HepG2 (cell line): ENCODE measurements around the gene TELO2. TPM values are rescaled to one million over a fixed set of nuclear protein-coding genes. Genes with fewer than 3 reads are reported as not detected.

Source experiments
- BRCA1 ChIP-seq: sonication (generic); formaldehyde crosslinking; IDR thresholded peaks from 2 replicates; pipeline ENCODE4 v1.4.0; 2020; ENCODE audit warnings: missing genetic modification reagents
- FOSL2 ChIP-seq: sonication (generic); formaldehyde crosslinking; IDR thresholded peaks from 2 replicates; pipeline ENCODE4 v1.4.0; 2020; ENCODE audit warnings: missing genetic modification reagents
- HOXA9 ChIP-seq: sonication (generic); formaldehyde crosslinking; IDR thresholded peaks from 2 replicates; pipeline ENCODE4 v1.8.1; 2022; ENCODE audit warnings: missing genetic modification reagents, mild to moderate bottlenecking, moderate library complexity, borderline replicate concordance
- PAF1 ChIP-seq: IDR thresholded peaks from 2 replicates; pipeline ENCODE4 v1.6.1; 2016; ENCODE audit warnings: missing genetic modification reagents, missing compliant biosample characterization
- POGZ ChIP-seq: sonication (generic); formaldehyde crosslinking; IDR thresholded peaks from 2 replicates; pipeline ENCODE4 v1.4.0; 2020; ENCODE audit warnings: mild to moderate bottlenecking, missing genetic modification reagents
- SETDB1 ChIP-seq: sonication (generic); formaldehyde crosslinking; IDR thresholded peaks from 2 replicates; pipeline ENCODE4 v1.5.1; 2020; ENCODE audit warnings: missing genetic modification reagents, mild to moderate bottlenecking, borderline replicate concordance
- ZNF7 ChIP-seq: IDR thresholded peaks from 2 replicates; pipeline ENCODE4 v1.6.1; 2016; ENCODE audit warnings: missing biosample characterization, missing genetic modification reagents
- ZNF747 ChIP-seq: sonication (generic); formaldehyde crosslinking; IDR thresholded peaks from 2 replicates; pipeline ENCODE4 v1.8.1; 2023; ENCODE audit warnings: missing genetic modification reagents, mild to moderate bottlenecking, borderline replicate concordance
- ZSCAN20 ChIP-seq: sonication (generic); formaldehyde crosslinking; IDR thresholded peaks from 2 replicates; pipeline ENCODE4 v1.4.0; 2020; ENCODE audit warnings: missing genetic modification reagents, mild to moderate bottlenecking, borderline replicate concordance
- ZSCAN22 ChIP-seq: sonication (generic); formaldehyde crosslinking; IDR thresholded peaks from 2 replicates; pipeline ENCODE4 v1.4.0; 2020; ENCODE audit warnings: mild to moderate bottlenecking, missing genetic modification reagents
- polyA plus RNA-seq, 8 experiments: library from polyadenylated mRNA; depleted of rRNA in 3 of 8; stranded (reverse) in 7 of 8; unstranded in 1 of 8; fragments of >200 nt; fragmentation: Illumina TruSeq in 4 of 8; extraction: Trizol in 4 of 8; gene quantifications; 2 replicates each; pipeline versions ENCODE4 v1.2.1 to v1.2.3, GENCODE V29; 2011 to 2016; ENCODE audit warnings: low read depth in 4 of 8, missing spikeins in 1 of 8, mixed read lengths in 1 of 8; ENCODE audit not compliant: insufficient read depth in 1 of 8
- total RNA-seq, 5 experiments: library from RNA; depleted of rRNA; stranded (reverse); fragments of >200 nt; fragmentation: Illumina TruSeq; extraction: Trizol; gene quantifications; 2 replicates each; pipeline ENCODE4 v1.2.3, GENCODE V29; 2016; ENCODE audit warnings: low read depth in 1 of 5
- TF ChIP-seq, protein P1 (sequence below): sonication (generic); formaldehyde crosslinking; IDR thresholded peaks from 2 replicates; pipeline ENCODE4 v1.9.0; 2021; ENCODE audit warnings: missing genetic modification reagents, mild to moderate bottlenecking, borderline replicate concordance
- TF ChIP-seq, protein P2 (sequence below): IDR thresholded peaks from 2 replicates; pipeline ENCODE4 v1.6.1; 2016; ENCODE audit warnings: missing biosample characterization, missing genetic modification reagents, low read depth
- TF ChIP-seq, protein P3 (sequence below), 2 experiments: IDR thresholded peaks; 2 replicates each; pipeline ENCODE4 v1.6.1; 2011 to 2012; ENCODE audit warnings: low read length in 2 of 2, borderline replicate concordance in 1 of 2, low read depth in 1 of 2, mild to moderate bottlenecking in 1 of 2, moderate library complexity in 1 of 2
- TF ChIP-seq, protein P4 (sequence below): sonication (generic); formaldehyde crosslinking; IDR thresholded peaks from 2 replicates; pipeline ENCODE4 v1.4.0; 2020; ENCODE audit warnings: mild to moderate bottlenecking, missing genetic modification reagents
- TF ChIP-seq, protein P5 (sequence below): sonication (generic); formaldehyde crosslinking; IDR thresholded peaks from 2 replicates; pipeline ENCODE4 v1.5.0; 2020; ENCODE audit warnings: mild to moderate bottlenecking, missing genetic modification reagents
- TF ChIP-seq, protein P6 (sequence below): sonication (generic); formaldehyde crosslinking; IDR thresholded peaks from 2 replicates; pipeline ENCODE4 v1.4.0; 2020; ENCODE audit warnings: missing genetic modification reagents

The TELO2 gene
- total and polyA plus RNA-seq, 2 of the 13 experiments (the other 11 are each of a cell fraction or from before 2014, with no cell fraction given) = 10.1 to 17.9 TPM

DNA sequence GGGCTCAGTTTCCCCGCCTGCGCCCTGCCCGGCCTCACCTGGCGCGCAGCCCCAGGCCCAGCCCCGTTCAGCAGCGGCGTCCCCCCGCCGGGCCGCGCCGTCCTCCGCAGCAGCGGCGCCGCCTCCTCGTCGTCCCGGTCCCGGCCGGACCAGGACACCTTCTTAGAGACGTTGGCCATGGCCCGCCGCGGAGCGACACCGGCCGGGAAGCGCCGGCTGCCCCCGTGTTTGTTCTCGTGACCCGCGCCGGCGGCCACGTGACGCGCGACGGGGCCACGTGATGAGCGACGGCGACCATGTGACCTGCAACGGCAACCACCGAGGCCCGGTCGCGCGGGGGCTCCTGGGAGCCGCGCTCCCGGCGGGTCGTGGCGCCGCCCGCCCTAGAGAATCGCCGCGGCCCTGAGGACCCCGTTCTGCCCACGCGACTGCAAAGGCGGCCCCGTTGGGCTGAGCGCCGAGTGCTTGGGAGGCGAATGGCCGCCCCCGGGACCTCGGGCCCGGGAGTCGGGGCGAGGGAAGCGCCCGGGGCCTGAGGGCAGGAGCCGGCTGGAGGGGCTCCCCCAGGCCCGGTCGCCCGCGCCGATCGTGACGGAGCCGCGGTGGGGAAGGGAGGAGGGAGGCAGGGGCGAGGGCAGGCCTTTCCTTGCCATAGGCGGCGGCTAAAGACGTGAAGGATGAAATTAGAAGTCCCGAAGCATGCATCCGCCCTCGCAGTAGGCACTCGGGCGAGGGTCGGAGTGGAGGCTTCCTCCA, 18.2 kb upstream of the TELO2 start, which contains the start of gene CLCN7 (continued):
- TF ChIP-seq HOXA9 (CRISPR knock-in tag) (peak; percentile 95; the same call in 1 of the 2 replicates), POGZ (CRISPR knock-in tag) (0 out of 2 replicates have a peak, but pooled peaks have one; percentile 24), ZNF747 (CRISPR knock-in tag) (no peak), BRCA1 (CRISPR knock-in tag) (peak; percentile 81; the same call in 1 of the 2 replicates), ZSCAN22 (CRISPR knock-in tag) (no peak), ZSCAN20 (peak; percentile 86; the same call in 1 of the 2 replicates), FOSL2 (CRISPR knock-in tag) (peak; percentile 42), SETDB1 (CRISPR knock-in tag) (no peak), PAF1 (CRISPR knock-in tag) (no peak), ZNF7 (CRISPR knock-in tag) (no peak)
- TF ChIP-seq, protein P1, sequence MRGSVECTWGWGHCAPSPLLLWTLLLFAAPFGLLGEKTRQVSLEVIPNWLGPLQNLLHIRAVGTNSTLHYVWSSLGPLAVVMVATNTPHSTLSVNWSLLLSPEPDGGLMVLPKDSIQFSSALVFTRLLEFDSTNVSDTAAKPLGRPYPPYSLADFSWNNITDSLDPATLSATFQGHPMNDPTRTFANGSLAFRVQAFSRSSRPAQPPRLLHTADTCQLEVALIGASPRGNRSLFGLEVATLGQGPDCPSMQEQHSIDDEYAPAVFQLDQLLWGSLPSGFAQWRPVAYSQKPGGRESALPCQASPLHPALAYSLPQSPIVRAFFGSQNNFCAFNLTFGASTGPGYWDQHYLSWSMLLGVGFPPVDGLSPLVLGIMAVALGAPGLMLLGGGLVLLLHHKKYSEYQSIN = no peak
- TF ChIP-seq, protein P2, sequence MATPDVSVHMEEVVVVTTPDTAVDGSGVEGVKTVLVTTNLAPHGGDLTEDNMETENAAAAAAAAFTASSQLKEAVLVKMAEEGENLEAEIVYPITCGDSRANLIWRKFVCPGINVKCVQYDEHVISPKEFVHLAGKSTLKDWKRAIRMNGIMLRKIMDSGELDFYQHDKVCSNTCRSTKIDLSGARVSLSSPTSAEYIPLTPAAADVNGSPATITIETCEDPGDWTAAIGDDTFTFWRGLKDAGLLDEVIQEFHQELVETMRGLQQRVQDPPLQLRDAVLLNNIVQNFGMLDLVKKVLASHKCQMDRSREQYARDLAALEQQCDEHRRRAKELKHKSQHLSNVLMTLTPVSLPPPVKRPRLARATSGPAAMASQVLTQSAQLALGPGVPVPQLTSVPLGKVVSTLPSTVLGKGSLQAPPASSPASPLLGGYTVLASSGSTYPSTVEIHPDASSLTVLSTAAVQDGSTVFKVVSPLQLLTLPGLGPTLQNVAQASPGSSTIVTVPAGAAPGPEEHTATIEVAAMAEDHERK (CRISPR knock-in tag) = peak; percentile 78
- TF ChIP-seq, protein P3, sequence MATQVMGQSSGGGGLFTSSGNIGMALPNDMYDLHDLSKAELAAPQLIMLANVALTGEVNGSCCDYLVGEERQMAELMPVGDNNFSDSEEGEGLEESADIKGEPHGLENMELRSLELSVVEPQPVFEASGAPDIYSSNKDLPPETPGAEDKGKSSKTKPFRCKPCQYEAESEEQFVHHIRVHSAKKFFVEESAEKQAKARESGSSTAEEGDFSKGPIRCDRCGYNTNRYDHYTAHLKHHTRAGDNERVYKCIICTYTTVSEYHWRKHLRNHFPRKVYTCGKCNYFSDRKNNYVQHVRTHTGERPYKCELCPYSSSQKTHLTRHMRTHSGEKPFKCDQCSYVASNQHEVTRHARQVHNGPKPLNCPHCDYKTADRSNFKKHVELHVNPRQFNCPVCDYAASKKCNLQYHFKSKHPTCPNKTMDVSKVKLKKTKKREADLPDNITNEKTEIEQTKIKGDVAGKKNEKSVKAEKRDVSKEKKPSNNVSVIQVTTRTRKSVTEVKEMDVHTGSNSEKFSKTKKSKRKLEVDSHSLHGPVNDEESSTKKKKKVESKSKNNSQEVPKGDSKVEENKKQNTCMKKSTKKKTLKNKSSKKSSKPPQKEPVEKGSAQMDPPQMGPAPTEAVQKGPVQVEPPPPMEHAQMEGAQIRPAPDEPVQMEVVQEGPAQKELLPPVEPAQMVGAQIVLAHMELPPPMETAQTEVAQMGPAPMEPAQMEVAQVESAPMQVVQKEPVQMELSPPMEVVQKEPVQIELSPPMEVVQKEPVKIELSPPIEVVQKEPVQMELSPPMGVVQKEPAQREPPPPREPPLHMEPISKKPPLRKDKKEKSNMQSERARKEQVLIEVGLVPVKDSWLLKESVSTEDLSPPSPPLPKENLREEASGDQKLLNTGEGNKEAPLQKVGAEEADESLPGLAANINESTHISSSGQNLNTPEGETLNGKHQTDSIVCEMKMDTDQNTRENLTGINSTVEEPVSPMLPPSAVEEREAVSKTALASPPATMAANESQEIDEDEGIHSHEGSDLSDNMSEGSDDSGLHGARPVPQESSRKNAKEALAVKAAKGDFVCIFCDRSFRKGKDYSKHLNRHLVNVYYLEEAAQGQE (IDR thresholded peaks at IDR 0.05; ENCODE audit: borderline replicate concordance in 1 of 2, low read depth in 1 of 2, low read length in 2 of 2) = no peak
- TF ChIP-seq, protein P4, sequence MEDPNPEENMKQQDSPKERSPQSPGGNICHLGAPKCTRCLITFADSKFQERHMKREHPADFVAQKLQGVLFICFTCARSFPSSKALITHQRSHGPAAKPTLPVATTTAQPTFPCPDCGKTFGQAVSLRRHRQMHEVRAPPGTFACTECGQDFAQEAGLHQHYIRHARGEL (CRISPR knock-in tag) = no peak; the same call in 1 of the 2 replicates
- TF ChIP-seq, protein P5, sequence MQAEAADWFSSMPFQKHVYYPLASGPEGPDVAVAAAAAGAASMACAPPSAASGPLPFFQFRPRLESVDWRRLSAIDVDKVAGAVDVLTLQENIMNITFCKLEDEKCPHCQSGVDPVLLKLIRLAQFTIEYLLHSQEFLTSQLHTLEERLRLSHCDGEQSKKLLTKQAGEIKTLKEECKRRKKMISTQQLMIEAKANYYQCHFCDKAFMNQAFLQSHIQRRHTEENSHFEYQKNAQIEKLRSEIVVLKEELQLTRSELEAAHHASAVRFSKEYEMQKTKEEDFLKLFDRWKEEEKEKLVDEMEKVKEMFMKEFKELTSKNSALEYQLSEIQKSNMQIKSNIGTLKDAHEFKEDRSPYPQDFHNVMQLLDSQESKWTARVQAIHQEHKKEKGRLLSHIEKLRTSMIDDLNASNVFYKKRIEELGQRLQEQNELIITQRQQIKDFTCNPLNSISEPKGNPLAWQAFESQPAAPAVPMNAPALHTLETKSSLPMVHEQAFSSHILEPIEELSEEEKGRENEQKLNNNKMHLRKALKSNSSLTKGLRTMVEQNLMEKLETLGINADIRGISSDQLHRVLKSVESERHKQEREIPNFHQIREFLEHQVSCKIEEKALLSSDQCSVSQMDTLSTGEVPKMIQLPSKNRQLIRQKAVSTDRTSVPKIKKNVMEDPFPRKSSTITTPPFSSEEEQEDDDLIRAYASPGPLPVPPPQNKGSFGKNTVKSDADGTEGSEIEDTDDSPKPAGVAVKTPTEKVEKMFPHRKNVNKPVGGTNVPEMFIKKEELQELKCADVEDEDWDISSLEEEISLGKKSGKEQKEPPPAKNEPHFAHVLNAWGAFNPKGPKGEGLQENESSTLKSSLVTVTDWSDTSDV = no peak; the same call in 1 of the 2 replicates
- TF ChIP-seq, protein P6, sequence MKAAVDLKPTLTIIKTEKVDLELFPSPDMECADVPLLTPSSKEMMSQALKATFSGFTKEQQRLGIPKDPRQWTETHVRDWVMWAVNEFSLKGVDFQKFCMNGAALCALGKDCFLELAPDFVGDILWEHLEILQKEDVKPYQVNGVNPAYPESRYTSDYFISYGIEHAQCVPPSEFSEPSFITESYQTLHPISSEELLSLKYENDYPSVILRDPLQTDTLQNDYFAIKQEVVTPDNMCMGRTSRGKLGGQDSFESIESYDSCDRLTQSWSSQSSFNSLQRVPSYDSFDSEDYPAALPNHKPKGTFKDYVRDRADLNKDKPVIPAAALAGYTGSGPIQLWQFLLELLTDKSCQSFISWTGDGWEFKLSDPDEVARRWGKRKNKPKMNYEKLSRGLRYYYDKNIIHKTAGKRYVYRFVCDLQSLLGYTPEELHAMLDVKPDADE (CRISPR knock-in tag) = peak; percentile 89
